NCI-H2196 (cell line): ENCODE data around the gene SETD3.
"Not testable (repeated sequence)": the region's sequence is repeated elsewhere in the genome, so short reads cannot be mapped to it uniquely, and the experiment has no call there.

Source experiments
- DNase-seq: peaks from one replicate; lab custom pipeline; 2025; ENCODE audit not compliant: unreplicated experiment; lab: John Stamatoyannopoulos, UW

The SETD3 gene

GRCh38 chr14:99363051-99363450 is 117.6 kb downstream of the SETD3 start:
- no peak for DNase-seq

GRCh38 chr14:99361596-99362215 is 119.0 kb downstream of the SETD3 start:
- no peak for DNase-seq

GRCh38 chr14:99360774-99361595 is 119.7 kb downstream of the SETD3 start:
- DNase-seq = no peak

GRCh38 chr14:99359906-99360305 is 120.8 kb downstream of the SETD3 start:
- no peak for DNase-seq

- no peak for DNase-seq
Observed at GRCh38 chr14:99357916-99358390, 122.7 kb downstream of the SETD3 start.

- no peak for DNase-seq
Observed at GRCh38 chr14:99357151-99357915, 123.3 kb downstream of the SETD3 start.

GRCh38 chr14:99356031-99356608 is 124.5 kb downstream of the SETD3 start:
- no peak for DNase-seq

GRCh38 chr14:99354166-99354875 is 126.3 kb downstream of the SETD3 start:
- DNase-seq = no peak

GRCh38 chr14:99352688-99353280 is 127.9 kb downstream of the SETD3 start:
- no peak for DNase-seq

- no peak for DNase-seq
Observed at GRCh38 chr14:99351166-99352007, 129.3 kb downstream of the SETD3 start.

GRCh38 chr14:99350751-99351150 is 129.9 kb downstream of the SETD3 start:
- DNase-seq = no peak

GRCh38 chr14:99349721-99350495 is 130.8 kb downstream of the SETD3 start:
- DNase-seq = no peak

- DNase-seq = no peak
Observed at GRCh38 chr14:99348816-99349614, 131.6 kb downstream of the SETD3 start.

GRCh38 chr14:99348231-99348630 is 132.4 kb downstream of the SETD3 start:
- DNase-seq = not testable (repeated sequence)
